Measurements from ENCODE around the gene PNMT.
A peak's percentile ranks its signal among the peaks of the same experiment; 100 is the strongest.

PNMT gene

GRCh38 chr17:39671651-39672521 is 3.6 kb downstream of the PNMT start:
- no peak for DNase-seq

DNA sequence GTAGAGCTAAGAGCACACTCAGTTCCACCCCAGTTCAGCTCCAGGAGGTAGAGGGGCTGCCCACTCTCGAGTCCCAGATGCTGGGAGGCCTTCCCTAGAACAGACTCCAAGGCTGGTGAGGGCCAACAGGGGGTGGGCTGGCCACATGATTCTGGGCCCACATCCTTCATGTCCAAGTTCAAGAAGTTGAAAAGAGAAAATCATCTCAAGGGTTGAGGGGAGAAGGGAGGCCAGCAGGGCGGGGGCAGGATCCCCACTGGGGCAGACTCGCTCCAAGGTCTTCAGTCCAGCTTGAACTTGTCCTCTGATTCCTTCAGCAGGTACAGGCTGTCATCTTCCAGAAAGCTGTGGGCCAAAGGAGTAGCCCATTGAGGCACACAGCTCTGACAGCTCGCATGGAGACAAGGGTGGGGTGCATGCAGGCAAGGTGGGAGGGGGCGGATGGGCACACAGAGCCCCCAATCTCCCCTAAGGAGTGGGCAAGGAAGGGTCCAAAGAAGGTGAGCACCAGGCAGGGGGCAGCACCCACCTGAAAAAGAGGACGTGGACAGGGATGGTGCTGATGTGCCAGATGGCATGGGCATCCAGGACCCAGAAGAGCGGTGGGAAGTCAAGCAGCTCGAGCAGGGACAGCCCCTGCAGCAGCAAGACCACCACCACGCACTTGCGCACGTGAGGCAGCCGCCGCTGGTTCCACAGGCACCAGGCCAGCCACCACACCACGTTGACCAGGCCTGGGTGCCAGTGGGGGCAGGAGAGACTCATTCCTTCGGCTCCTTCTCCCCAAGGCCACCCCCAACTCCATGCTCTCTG is 4.5 kb downstream of the PNMT start:
- no peak for DNase-seq

GRCh38 chr17:39673335-39674081 is 5.3 kb downstream of the PNMT start:
- no peak for DNase-seq

DNA sequence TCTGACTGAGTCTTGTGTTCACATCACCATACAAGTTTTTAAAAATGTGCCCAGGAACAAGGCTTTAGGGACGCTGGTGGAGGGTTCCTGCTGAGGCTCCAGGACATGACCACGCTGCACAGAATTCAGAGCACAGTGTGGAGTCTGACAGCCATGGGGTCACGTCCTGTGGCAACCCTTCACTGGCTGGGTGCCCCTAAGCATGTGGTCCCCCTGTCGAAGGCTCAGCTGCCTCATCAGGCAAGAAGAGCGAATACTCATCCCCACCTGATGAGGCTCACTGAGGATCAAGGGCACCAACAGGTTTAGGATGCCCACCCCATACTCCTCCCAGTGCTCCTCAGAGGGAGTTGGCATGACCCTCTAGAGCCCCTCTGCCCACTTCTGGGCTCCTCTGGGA is 5.9 kb downstream of the PNMT start:
- no peak for DNase-seq

DNA sequence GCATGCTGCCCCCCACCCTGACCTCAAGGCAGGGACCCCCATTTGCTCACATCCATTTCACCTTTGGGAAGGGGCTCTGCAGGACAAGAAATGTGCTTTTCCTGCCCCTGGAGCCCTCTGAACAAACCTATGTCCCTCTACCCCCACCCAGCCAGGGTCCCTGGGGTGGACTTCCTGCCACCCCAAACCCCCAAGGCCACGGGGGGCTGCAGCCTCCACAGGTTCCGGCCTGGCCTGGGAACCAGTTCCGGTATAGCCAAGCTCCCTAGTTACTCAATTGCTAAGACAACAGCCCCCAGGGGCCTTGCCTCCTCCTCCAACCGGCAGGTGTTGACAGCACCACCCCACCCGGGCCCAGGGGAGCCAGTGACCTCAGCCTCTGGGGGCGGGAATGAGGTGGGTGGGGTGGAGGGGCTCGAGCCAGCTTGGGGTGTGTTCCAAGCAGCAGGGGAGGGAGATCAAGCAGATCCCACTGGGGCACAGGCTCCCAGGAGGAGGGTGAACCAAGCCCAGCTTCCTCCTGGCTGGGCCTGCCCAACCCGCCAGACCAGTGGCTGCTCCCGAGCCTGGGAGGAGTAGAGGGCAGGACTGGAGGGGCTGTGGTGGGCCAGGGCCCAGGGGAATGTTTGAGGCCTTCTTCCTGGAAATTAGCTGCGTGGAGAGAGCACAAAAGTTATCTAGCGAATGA is 6.6 kb downstream of the PNMT start:
- no peak for DNase-seq

DNA sequence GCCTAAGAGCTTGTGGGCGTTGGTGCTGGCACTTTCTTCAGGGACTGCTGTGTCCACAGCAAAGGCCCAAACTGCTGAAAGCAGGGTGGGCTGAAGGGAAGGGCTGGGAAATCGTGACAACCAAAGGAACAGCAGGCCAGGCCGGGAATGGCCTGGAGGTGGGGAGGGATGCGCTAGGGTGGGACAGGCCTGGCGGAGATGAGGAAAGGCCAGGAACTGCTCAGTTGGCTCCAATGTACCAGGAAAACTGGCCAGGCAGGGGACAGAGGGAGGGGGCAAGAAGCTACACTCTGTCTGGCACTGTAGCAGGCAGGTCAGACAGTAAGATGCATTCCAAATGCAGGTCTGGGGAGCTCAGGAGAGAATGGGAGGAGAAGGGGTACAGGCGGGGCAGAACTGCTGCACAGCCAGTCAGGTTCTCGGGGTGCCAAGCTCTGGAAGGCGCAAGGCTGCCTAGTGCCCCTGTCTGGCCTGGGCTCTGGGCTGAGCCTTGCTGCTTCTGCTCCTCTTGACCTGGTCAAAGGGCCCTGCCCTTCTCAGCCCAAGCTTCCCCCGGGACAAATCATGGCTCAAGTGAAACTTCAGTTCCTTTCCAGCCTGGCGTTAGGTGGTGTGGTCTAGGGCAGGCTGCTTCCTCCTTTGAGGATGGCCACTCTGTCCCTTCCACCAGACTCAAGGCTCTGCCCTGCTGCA is 7.3 kb downstream of the PNMT start:
- no peak for DNase-seq

- DNase-seq = peak in 1 of 2 donors; percentile 31
Observed at GRCh38 chr17:39676198-39676819, 8.1 kb downstream of the PNMT start.

DNA sequence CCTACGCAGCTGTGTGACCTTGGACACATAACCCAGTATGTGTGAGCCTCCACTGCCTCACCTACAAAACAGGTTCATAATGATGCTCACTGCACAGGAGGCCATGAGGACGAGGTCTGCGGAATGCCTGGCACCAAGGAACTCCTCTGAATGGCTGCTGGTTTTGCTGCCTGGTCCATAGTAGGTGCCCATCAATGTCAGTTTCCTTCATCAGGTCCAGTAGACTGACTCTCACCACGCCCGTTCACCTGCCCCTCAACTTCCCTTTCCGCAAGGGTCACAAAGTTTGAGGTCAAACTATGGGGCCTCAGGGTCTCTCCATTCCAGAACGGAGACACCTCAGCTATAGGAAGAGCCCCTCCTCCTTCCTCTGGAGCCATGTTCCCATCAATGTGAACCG is 8.8 kb downstream of the PNMT start:
- no peak for DNase-seq

DNA sequence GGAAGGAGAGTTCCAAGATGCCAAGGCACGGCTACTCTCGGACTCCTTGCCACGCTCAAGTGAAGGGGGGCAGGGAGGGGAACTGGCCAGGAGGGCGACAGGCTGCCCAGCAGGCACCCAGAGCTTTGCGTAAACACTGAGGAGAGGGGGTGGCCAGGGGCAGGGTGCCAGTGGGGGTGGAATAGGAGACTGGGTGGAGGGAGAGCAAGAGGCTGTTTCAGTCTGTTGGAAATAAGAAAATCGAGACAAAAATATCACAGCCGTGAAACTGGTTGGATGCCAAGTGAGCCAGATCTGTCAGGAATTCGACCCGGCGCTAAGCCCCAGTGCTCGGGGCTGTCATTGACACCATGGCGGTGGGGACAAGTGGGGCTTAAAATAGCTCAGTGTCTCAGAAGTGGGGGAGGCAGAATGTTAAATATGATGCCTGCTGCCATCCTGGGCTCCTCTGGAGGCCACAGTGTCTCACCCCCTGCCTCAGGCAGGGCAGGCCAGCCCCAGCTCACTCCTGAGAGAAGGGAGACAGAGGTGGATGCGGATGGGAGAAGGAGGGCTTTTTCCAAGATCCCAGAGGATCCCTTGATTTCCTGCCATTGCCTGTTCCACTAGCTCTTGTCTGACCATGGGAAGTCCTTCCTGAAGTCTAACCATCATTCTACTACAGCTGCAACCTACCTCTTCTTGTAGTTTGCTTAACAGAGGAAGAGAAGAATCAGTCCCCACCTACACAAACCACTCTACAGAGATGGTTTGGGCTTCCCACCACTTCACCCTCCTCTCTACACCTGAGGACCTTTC is 9.5 kb downstream of the PNMT start:
- no peak for DNase-seq

DNA sequence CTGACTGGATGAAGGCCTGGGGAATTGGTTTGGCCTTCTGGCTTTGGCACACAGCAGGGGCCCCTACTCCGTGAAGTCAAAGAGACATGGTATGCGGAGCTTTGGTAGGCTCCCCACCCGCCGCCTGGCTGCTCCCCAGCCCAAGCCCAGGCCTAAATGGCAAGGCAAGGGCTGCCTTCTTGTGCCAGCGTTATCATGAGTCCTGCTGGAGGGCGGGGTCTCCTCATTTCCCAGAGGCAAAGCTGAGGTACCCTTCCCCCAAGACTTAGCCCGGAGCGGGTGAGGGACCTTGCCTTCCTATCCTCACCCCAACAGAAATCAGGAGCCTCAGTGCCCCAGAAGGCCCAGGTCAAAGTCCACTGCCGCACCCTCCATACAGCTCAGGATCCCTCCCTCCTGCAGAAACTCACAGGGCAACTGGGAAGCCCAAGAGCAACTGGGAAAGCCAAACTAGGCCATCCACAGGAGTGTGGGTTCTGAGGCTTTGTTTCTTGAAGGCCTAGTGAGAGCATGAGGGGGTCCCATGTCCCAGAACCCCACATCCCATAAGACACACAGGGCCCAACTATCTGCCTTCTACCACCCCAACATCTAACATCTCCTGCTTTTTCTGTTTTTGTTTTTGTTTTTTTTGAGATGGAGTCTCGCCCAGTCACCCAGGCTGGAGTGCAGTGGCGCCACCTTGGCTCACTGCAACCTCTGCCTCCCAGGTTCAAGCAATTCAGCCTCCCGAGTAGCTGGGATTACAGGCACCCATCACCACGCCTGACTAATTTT is 10.3 kb downstream of the PNMT start:
- no peak for DNase-seq

DNA sequence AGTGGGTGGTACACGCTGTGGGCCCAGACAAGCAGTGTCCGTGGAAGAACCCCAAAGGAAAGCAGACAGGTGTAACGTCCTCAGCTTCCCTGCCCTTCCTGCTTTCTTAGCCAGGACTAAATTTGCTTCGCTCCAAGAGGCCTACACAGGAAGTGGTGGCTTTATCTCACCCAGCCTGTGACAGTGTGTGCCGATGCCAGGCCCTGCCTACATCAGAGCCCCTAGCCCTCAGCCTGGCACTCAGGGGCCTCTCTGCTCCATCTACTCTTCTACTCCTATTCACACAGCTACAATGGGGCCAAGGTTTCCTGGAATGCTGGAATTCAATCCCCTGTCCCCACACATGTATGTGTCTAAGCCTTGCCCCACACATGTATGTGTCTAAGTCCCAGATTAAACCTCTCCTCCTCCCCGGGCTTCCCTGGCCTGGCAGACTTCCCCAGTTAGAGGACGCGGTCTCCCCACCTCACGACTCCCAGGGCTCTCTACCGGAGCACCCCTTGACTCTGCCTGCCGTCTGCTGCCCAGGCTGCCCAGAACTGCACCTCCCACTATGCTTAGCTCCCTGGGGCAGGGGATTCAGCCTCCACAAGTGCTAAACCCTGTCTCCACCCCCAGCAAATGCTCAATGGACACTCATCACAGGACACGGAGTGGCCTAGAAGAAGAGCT is 11.4 kb downstream of the PNMT start:
- DNase-seq = peak in 1 of 2 donors; percentile 38

- no peak for DNase-seq
Observed at GRCh38 chr17:39683295-39683939, 15.2 kb downstream of the PNMT start.

DNA sequence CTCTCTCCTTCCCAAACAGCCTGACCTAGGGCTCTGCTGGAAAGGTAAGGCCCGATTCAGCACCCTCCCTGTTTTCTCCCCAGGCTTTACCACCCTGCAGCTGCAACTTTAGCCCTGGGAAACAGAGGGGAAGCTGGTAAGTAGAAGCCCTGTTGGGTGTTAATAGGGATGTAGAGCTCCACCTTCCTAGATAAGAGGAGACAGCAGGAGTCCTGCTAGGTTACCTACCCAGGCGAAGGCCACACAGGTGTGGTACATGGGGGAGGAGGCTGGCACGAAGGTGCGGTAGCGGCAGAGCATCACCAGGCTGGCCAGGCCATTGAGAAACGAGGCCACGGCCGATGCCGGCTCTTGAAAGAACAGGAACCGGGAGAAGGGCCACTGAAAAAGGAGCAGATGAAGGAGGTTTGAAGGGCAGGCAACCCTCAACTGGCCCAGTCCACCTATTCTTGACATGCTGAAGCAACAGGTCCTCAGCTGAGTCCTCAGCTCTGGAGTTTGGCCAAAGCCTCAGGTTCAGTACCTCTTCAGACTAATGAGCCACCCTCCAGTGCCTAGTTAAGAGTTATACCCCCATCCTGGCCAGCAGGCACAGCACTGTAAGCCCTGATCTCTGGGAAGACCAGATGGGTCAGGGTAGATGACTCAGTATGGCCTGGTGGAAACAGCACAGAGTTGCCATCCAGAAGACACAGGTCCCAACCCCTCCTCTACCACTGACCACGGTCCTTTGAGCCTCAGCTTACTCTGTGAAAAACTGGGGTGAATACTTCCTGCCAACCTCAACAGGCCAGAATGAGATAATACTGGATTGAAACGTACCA is 16.3 kb downstream of the PNMT start:
- DNase-seq = no peak

DNA sequence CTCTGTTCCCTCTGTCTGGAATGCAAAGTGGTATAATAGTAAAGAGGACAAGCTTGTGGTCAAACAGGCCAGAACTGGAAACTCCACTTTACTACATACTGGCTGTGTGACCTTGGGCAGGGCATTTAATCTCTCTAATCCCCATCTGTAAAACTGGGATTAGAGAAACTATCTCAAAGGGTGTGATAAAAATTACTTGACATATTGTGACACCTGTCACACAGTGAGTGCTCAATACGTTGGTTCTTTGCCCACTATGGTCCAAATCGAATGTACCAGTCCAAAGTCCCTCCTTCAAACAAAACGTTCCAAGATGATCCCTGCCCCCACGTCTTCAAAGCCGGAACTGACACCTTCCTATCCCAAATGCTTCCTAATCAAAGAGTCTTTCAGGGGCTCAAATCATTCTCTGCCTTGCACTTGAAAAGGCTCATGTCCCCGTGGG is 18.9 kb downstream of the PNMT start:
- no peak for DNase-seq

GRCh38 chr17:39687546-39688474 is 19.6 kb downstream of the PNMT start, which contains the start of gene PGAP3:
Gene PGAP3 (minus strand): TSS chr17:39688057. CDS start chr17:39688014, 43 bp downstream.
- peak; percentile 78 to 84 for DNase-seq

GRCh38 chr17:39688475-39688835 is 20.2 kb downstream of the PNMT start:
- DNase-seq = no peak

- DNase-seq = no peak
Observed at GRCh38 chr17:39688945-39689344, 20.7 kb downstream of the PNMT start.
